ENCODE measurements around the gene DNAJC15.

DNAJC15 gene

DNA sequence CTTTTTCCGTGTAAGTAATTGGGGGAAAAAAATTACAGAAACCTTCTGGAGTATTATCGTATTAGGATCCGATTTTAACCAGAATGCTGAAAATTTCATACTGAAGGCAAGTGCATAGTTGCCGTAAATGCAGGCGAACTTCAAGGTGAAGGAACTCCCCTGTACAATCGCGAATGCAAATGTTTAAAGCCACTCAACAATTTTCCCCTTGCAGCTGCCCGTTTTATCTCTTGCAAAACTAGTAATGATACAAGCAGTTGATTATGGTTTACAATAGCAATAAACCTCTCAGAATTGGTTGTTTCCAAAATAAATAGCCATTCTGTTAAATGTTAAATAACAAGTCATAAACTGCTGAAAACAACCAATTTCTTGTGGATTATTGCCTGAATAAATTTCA lies 105.7 kb downstream of the DNAJC15 start (continued):
- TF ChIP-seq, protein P1, sequence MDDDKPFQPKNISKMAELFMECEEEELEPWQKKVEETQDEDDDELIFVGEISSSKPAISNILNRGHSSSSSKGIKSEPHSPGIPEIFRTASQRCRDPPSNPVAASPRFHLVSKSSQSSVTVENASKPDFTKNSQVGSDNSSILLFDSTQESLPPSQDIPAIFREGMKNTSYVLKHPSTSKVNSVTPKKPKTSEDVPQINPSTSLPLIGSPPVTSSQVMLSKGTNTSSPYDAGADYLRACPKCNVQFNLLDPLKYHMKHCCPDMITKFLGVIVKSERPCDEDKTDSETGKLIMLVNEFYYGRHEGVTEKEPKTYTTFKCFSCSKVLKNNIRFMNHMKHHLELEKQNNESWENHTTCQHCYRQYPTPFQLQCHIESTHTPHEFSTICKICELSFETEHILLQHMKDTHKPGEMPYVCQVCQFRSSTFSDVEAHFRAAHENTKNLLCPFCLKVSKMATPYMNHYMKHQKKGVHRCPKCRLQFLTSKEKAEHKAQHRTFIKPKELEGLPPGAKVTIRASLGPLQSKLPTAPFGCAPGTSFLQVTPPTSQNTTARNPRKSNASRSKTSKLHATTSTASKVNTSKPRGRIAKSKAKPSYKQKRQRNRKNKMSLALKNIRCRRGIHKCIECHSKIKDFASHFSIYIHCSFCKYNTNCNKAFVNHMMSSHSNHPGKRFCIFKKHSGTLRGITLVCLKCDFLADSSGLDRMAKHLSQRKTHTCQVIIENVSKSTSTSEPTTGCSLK (tag by site-specific recombination; IDR thresholded peaks at IDR 0.05) = no peak
- TF ChIP-seq ZNF366 (tag by site-specific recombination; conservative IDR thresholded peaks at IDR 0.05) = no peak
- TF ChIP-seq ZNF146 (tag by site-specific recombination; IDR thresholded peaks at IDR 0.05) = no peak
- no peak for TF ChIP-seq ZNF174 (tag by site-specific recombination; IDR thresholded peaks at IDR 0.05)
- TF ChIP-seq KLF8 (tag by site-specific recombination; IDR thresholded peaks at IDR 0.05) = no peak

DNA sequence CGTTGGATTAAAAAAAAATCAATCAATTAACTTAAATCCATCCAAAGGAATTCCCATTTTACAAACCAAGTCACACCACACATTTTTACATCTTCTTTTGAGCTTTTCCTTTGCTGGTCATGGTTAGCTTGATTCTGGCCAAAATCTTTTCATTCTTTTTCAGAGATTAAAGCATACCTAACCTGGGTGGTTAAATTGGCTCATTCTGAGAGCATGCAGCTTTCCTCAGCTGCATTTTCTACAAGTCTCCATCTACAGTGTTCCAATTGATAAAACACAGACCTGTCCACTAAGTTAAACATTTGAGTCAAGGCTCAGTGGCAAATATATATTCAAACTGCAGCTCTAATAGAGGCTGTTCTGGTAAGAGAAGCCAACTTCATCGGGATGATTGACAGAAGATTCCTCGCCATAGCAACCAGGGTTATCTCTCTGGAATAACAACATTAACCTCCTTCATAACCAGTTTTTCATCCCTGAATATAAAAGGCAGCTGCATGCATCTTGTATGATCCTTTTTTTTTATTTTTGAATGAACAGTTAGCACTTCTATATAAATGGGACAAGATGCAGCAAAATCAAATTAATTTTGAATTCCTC lies 106.2 kb downstream of the DNAJC15 start:
- POLR2A ChIA-PET = no interaction called here
- Histone ChIP-seq H3K27ac (ENCODE audit: extremely low read depth, low read depth, low read length) (no peak overlapping the region), H3K36me3 (ENCODE audit: control insufficient read depth in 2 of 2, insufficient read depth in 1 of 2, low read length in 2 of 2) (no peaks in the 10 kb centered on the region), H3K9me3 (ENCODE audit: control insufficient read depth, insufficient read depth, low read depth, low read length) (no peaks in the 10 kb centered on the region), H3K4me1 (ENCODE audit: control insufficient read depth, insufficient read depth, low read length) (no peaks in the 10 kb centered on the region; the same call in 1 of the 2 replicates), H3K4me3 (ENCODE audit: low read depth, low read length) (no peak overlapping the region)
- TF ChIP-seq TRIM28 (IDR thresholded peaks at IDR 0.05; ENCODE audit: borderline replicate concordance, low read length) (no peak), KLF9 (tag by site-specific recombination; IDR thresholded peaks at IDR 0.05; ENCODE audit: low read depth) (no peak), ZNF366 (tag by site-specific recombination; conservative IDR thresholded peaks at IDR 0.05) (no peak), HIC1 (tag by site-specific recombination; IDR thresholded peaks at IDR 0.05) (no peak)
- CTCF ChIA-PET = no interaction called here

DNA sequence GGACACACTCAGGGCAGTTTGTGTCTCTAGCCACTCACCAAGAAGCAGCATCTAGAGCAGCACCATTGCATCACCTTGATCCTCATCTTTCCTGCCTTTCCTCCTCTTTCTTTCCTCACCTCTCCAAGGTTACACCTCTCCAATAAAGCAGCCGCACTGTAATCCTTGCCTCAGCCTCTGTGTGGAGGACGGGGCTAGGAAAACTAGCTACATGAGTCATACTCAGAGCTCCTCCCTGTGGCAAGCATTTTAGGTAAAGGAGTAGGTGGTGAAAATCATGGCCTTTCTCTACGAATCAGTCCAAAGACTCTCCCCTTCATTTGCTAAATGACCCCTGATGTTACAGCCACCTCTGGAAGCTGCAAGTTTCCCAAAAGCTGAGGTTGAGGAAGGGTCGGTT lies 108.9 kb downstream of the DNAJC15 start:
- Histone ChIP-seq H3K4me1 (ENCODE audit: control insufficient read depth, insufficient read depth, low read length) (no peaks in the 10 kb centered on the region; the same call in 1 of the 2 replicates), H3K4me3 (ENCODE audit: low read depth, low read length) (no peak overlapping the region), H3K36me3 (ENCODE audit: control insufficient read depth in 2 of 2, insufficient read depth in 1 of 2, low read length in 2 of 2) (no peaks in the 10 kb centered on the region), H3K9me3 (ENCODE audit: control insufficient read depth, insufficient read depth, low read depth, low read length) (no peaks in the 10 kb centered on the region), H3K27ac (ENCODE audit: extremely low read depth, low read depth, low read length) (no peak overlapping the region)
- POLR2A ChIA-PET = no interaction called here
- CTCF ChIA-PET = interaction anchor here (0.5 to 1.4 kb wide), 7 partner anchors 31 to 1240 kb away, joined by 3 to 4 read pairs (median 4); no protein-coding TSS in a partner anchor
- TF ChIP-seq ZNF140 (tag by site-specific recombination; IDR thresholded peaks at IDR 0.05) (no peak), ZNF423 (tag by site-specific recombination; IDR thresholded peaks at IDR 0.05) (no peak), IKZF3 (tag by site-specific recombination; IDR thresholded peaks at IDR 0.05) (0 out of 2 replicates have a peak, but pooled peaks have one; percentile 11), ZNF23 (tag by site-specific recombination; IDR thresholded peaks at IDR 0.05; ENCODE audit: borderline replicate concordance) (no peak), ZNF202 (tag by site-specific recombination; IDR thresholded peaks at IDR 0.05; ENCODE audit: borderline replicate concordance) (no peak), ZNF146 (tag by site-specific recombination; IDR thresholded peaks at IDR 0.05) (no peak), ZNF335 (tag by site-specific recombination; conservative IDR thresholded peaks at IDR 0.05) (no peak), ZNF121 (tag by site-specific recombination; IDR thresholded peaks at IDR 0.05) (no peak)
- TF ChIP-seq, protein P2, sequence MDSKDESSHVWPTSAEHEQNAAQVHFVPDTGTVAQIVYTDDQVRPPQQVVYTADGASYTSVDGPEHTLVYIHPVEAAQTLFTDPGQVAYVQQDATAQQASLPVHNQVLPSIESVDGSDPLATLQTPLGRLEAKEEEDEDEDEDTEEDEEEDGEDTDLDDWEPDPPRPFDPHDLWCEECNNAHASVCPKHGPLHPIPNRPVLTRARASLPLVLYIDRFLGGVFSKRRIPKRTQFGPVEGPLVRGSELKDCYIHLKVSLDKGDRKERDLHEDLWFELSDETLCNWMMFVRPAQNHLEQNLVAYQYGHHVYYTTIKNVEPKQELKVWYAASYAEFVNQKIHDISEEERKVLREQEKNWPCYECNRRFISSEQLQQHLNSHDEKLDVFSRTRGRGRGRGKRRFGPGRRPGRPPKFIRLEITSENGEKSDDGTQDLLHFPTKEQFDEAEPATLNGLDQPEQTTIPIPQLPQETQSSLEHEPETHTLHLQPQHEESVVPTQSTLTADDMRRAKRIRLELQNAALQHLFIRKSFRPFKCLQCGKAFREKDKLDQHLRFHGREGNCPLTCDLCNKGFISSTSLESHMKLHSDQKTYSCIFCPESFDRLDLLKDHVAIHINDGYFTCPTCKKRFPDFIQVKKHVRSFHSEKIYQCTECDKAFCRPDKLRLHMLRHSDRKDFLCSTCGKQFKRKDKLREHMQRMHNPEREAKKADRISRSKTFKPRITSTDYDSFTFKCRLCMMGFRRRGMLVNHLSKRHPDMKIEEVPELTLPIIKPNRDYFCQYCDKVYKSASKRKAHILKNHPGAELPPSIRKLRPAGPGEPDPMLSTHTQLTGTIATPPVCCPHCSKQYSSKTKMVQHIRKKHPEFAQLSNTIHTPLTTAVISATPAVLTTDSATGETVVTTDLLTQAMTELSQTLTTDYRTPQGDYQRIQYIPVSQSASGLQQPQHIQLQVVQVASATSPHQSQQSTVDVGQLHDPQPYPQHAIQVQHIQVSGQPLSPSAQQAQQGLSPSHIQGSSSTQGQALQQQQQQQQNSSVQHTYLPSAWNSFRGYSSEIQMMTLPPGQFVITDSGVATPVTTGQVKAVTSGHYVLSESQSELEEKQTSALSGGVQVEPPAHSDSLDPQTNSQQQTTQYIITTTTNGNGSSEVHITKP (tag by site-specific recombination; IDR thresholded peaks at IDR 0.05) = no peak
- TF ChIP-seq, protein P3, sequence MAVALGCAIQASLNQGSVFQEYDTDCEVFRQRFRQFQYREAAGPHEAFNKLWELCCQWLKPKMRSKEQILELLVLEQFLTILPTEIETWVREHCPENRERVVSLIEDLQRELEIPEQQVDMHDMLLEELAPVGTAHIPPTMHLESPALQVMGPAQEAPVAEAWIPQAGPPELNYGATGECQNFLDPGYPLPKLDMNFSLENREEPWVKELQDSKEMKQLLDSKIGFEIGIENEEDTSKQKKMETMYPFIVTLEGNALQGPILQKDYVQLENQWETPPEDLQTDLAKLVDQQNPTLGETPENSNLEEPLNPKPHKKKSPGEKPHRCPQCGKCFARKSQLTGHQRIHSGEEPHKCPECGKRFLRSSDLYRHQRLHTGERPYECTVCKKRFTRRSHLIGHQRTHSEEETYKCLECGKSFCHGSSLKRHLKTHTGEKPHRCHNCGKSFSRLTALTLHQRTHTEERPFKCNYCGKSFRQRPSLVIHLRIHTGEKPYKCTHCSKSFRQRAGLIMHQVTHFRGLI (tag by site-specific recombination; IDR thresholded peaks at IDR 0.05) = no peak
- TF ChIP-seq, protein P4, sequence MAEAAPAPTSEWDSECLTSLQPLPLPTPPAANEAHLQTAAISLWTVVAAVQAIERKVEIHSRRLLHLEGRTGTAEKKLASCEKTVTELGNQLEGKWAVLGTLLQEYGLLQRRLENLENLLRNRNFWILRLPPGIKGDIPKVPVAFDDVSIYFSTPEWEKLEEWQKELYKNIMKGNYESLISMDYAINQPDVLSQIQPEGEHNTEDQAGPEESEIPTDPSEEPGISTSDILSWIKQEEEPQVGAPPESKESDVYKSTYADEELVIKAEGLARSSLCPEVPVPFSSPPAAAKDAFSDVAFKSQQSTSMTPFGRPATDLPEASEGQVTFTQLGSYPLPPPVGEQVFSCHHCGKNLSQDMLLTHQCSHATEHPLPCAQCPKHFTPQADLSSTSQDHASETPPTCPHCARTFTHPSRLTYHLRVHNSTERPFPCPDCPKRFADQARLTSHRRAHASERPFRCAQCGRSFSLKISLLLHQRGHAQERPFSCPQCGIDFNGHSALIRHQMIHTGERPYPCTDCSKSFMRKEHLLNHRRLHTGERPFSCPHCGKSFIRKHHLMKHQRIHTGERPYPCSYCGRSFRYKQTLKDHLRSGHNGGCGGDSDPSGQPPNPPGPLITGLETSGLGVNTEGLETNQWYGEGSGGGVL (tag by site-specific recombination; IDR thresholded peaks at IDR 0.05) = no peak

Measured in HEK293 (cell line).